ENCODE measurements around the gene ATP9B. TPM values are rescaled to one million over a fixed set of nuclear protein-coding genes. Genes with fewer than 3 reads are reported as not detected.

The ATP9B gene
- total RNA-seq, 2 experiments from 2014 or later: 61.9 to 63.5 TPM

GRCh38 chr18:79321625-79322405 lies 252.6 kb downstream of the ATP9B start:
- DNase-seq (no peak), ATAC-seq (ENCODE audit: poor library complexity) (no peak)
- no peak overlapping the region for H3K4me3 ChIP-seq (ENCODE audit: low read length)
- no peak overlapping the region for H3K4me3 Mint-ChIP-seq
- intact Hi-C loops (cut with DNase I, micrococcal nuclease): no loop called here
- no peak overlapping the region for H3K27ac Mint-ChIP-seq
- H3K36me3 Mint-ChIP-seq (ENCODE audit: low read depth): peaks cover 77% of the 10 kb centered on the region
- TF ChIP-seq CTCF (IDR thresholded peaks at IDR 0.05): no peak
- peaks cover 8% of the 10 kb centered on the region for H3K4me1 ChIP-seq (ENCODE audit: insufficient read depth, low read length)
- peaks cover 22% of the 10 kb centered on the region for H3K36me3 ChIP-seq (ENCODE audit: insufficient read depth, low read length)
- H3K27ac ChIP-seq (ENCODE audit: low read depth in 1 of 2, low read length in 2 of 2): no peak overlapping the region
- no peaks in the 10 kb centered on the region for H3K9me3 Mint-ChIP-seq
- ChIA-PET POLR2A (no interaction called here), CTCF (no interaction called here)
- peaks cover 0 to 2% of the 10 kb centered on the region in 2 experiments for H3K9me3 ChIP-seq (ENCODE audit: control insufficient read depth in 1 of 2, insufficient read depth in 1 of 2, low read length in 2 of 2)
- H3K27me3 Mint-ChIP-seq: no peaks in the 10 kb centered on the region
- H3K27me3 ChIP-seq (ENCODE audit: control insufficient read depth in 1 of 2, insufficient read depth in 2 of 2, low read length in 2 of 2): no peaks in the 10 kb centered on the region
- H3K4me1 Mint-ChIP-seq (ENCODE audit: low read depth): peaks cover 19% of the 10 kb centered on the region

GRCh38 chr18:79322441-79322840 lies 253.2 kb downstream of the ATP9B start:
- POLR2A ChIA-PET: no interaction called here
- no peak for DNase-seq
- peaks cover 16% of the 10 kb centered on the region for H3K4me1 Mint-ChIP-seq (ENCODE audit: low read depth)
- CTCF ChIA-PET: no interaction called here
- Histone ChIP-seq H3K4me3 (ENCODE audit: low read length) (no peak overlapping the region), H3K9me3 (ENCODE audit: control insufficient read depth in 1 of 2, insufficient read depth in 1 of 2, low read length in 2 of 2) (peaks cover 0 to 9% of the 10 kb centered on the region in 2 experiments), H3K4me1 (ENCODE audit: insufficient read depth, low read length) (peaks cover 8% of the 10 kb centered on the region), H3K27me3 (ENCODE audit: control insufficient read depth in 1 of 2, insufficient read depth in 2 of 2, low read length in 2 of 2) (no peaks in the 10 kb centered on the region), H3K27ac (ENCODE audit: low read depth in 1 of 2, low read length in 2 of 2) (no peak overlapping the region), H3K36me3 (ENCODE audit: insufficient read depth, low read length) (peaks cover 22% of the 10 kb centered on the region)
- H3K36me3 Mint-ChIP-seq (ENCODE audit: low read depth): peaks cover 77% of the 10 kb centered on the region
- intact Hi-C loops (cut with DNase I, micrococcal nuclease): no loop called here
- no peaks in the 10 kb centered on the region for H3K27me3 Mint-ChIP-seq
- H3K9me3 Mint-ChIP-seq: no peaks in the 10 kb centered on the region
- H3K27ac Mint-ChIP-seq: no peak overlapping the region
- TF ChIP-seq CTCF (IDR thresholded peaks at IDR 0.05): no peak
- no peak overlapping the region for H3K4me3 Mint-ChIP-seq
- ATAC-seq (ENCODE audit: poor library complexity): no peak

GRCh38 chr18:79323471-79323870 lies 254.3 kb downstream of the ATP9B start:
- no peak overlapping the region for H3K4me3 Mint-ChIP-seq
- H3K9me3 Mint-ChIP-seq: peaks cover 2% of the 10 kb centered on the region
- peaks cover 22% of the 10 kb centered on the region for H3K36me3 ChIP-seq (ENCODE audit: insufficient read depth, low read length)
- H3K27ac Mint-ChIP-seq: no peak overlapping the region
- H3K4me1 ChIP-seq (ENCODE audit: insufficient read depth, low read length): no peaks in the 10 kb centered on the region
- H3K9me3 ChIP-seq (ENCODE audit: control insufficient read depth in 1 of 2, insufficient read depth in 1 of 2, low read length in 2 of 2): peaks cover 0 to 14% of the 10 kb centered on the region in 2 experiments
- H3K4me3 ChIP-seq (ENCODE audit: low read length): no peak overlapping the region
- intact Hi-C loops (cut with DNase I, micrococcal nuclease): no loop called here
- H3K4me1 Mint-ChIP-seq (ENCODE audit: low read depth): peaks cover 6% of the 10 kb centered on the region
- H3K36me3 Mint-ChIP-seq (ENCODE audit: low read depth): peaks cover 68% of the 10 kb centered on the region
- H3K27ac ChIP-seq (ENCODE audit: low read depth in 1 of 2, low read length in 2 of 2): no peak overlapping the region
- no peak for TF ChIP-seq CTCF (IDR thresholded peaks at IDR 0.05)
- ATAC-seq (ENCODE audit: poor library complexity): no peak
- CTCF ChIA-PET: no interaction called here
- H3K27me3 ChIP-seq (ENCODE audit: control insufficient read depth in 1 of 2, insufficient read depth in 2 of 2, low read length in 2 of 2): no peaks in the 10 kb centered on the region
- DNase-seq: no peak
- POLR2A ChIA-PET: no interaction called here
- H3K27me3 Mint-ChIP-seq: no peaks in the 10 kb centered on the region

All from CD4-positive, alpha-beta T cell (primary cell).